Measurements from ENCODE around the gene ANKRD6. TPM values are rescaled to one million over a fixed set of nuclear protein-coding genes. Genes with fewer than 3 reads are reported as not detected.

ANKRD6 gene
- total RNA-seq, 2 experiments from 2014 or later, result 9.1 TPM

GRCh38 chr6:89642956-89643355 lies 210.0 kb downstream of the ANKRD6 start:
- Mint-ChIP-seq H3K27ac (no peak overlapping the region), H3K9me3 (ENCODE audit: insufficient read depth) (no peaks in the 10 kb centered on the region), H3K27me3 (ENCODE audit: low read depth) (no peaks in the 10 kb centered on the region), H3K4me1 (ENCODE audit: low read depth) (peaks cover 14% of the 10 kb centered on the region), H3K4me3 (no peak overlapping the region), H3K36me3 (ENCODE audit: low read depth) (peaks cover 56% of the 10 kb centered on the region)
- ATAC-seq, result no peak
- ChIA-PET POLR2A (interaction anchor here (0.5 kb wide), 1 partner anchor 865 kb away, joined by 3 read pairs; no protein-coding TSS in a partner anchor), CTCF (no interaction called here)
- DNase-seq, result no peak

- peak; percentile 15 for DNase-seq
- ChIA-PET CTCF (no interaction called here), POLR2A (no interaction called here)
- H3K9me3 Mint-ChIP-seq (ENCODE audit: insufficient read depth), result no peaks in the 10 kb centered on the region
- H3K27me3 Mint-ChIP-seq (ENCODE audit: low read depth), result no peaks in the 10 kb centered on the region
- H3K36me3 Mint-ChIP-seq (ENCODE audit: low read depth), result peaks cover 58% of the 10 kb centered on the region
- ATAC-seq, result no peak
- no peak overlapping the region for H3K4me3 Mint-ChIP-seq
- peaks cover 11% of the 10 kb centered on the region for H3K4me1 Mint-ChIP-seq (ENCODE audit: low read depth)
- H3K27ac Mint-ChIP-seq, result no peak overlapping the region
Observed at GRCh38 chr6:89643406-89643805, 210.5 kb downstream of the ANKRD6 start.

- ChIA-PET CTCF (interaction anchor here (0.6 kb wide), 1 partner anchor 272 kb away, joined by 3 read pairs; no protein-coding TSS in a partner anchor), POLR2A (no interaction called here)
- no peak for ATAC-seq
- H3K4me3 Mint-ChIP-seq, result no peak overlapping the region
- no peaks in the 10 kb centered on the region for H3K9me3 Mint-ChIP-seq (ENCODE audit: insufficient read depth)
- no peaks in the 10 kb centered on the region for H3K27me3 Mint-ChIP-seq (ENCODE audit: low read depth)
- H3K27ac Mint-ChIP-seq, result no peak overlapping the region
- no peaks in the 10 kb centered on the region for H3K4me1 Mint-ChIP-seq (ENCODE audit: low read depth)
- peaks cover 58% of the 10 kb centered on the region for H3K36me3 Mint-ChIP-seq (ENCODE audit: low read depth)
- peak; percentile 13 for DNase-seq
Observed at GRCh38 chr6:89644864-89645263, 211.9 kb downstream of the ANKRD6 start.

- no peak overlapping the region for H3K4me3 Mint-ChIP-seq
- no peaks in the 10 kb centered on the region for H3K27me3 Mint-ChIP-seq (ENCODE audit: low read depth)
- no peak overlapping the region for H3K27ac Mint-ChIP-seq
- H3K36me3 Mint-ChIP-seq (ENCODE audit: low read depth), result peaks cover 44% of the 10 kb centered on the region
- ChIA-PET CTCF (interaction anchor here (1.3 kb wide), 1 partner anchor 217 kb away, joined by 6 read pairs; no protein-coding TSS in a partner anchor), POLR2A (no interaction called here)
- no peaks in the 10 kb centered on the region for H3K9me3 Mint-ChIP-seq (ENCODE audit: insufficient read depth)
- no peaks in the 10 kb centered on the region for H3K4me1 Mint-ChIP-seq (ENCODE audit: low read depth)
- DNase-seq (no peak), ATAC-seq (no peak)
Observed at GRCh38 chr6:89649682-89650081, 216.7 kb downstream of the ANKRD6 start.

GRCh38 chr6:89650579-89650978 lies 217.6 kb downstream of the ANKRD6 start:
- Mint-ChIP-seq H3K4me3 (no peak overlapping the region), H3K9me3 (ENCODE audit: insufficient read depth) (no peaks in the 10 kb centered on the region), H3K36me3 (ENCODE audit: low read depth) (peaks cover 45% of the 10 kb centered on the region), H3K27ac (no peak overlapping the region), H3K4me1 (ENCODE audit: low read depth) (no peaks in the 10 kb centered on the region), H3K27me3 (ENCODE audit: low read depth) (no peaks in the 10 kb centered on the region)
- POLR2A ChIA-PET, result interaction anchor here (0.6 kb wide), 1 partner anchor 11 kb away, joined by 3 read pairs; no protein-coding TSS in a partner anchor
- ATAC-seq (no peak), DNase-seq (no peak)
- CTCF ChIA-PET, result interaction anchor here (2.1 kb wide), 1 partner anchor 218 kb away, joined by 6 read pairs; no protein-coding TSS in a partner anchor

- no peaks in the 10 kb centered on the region for H3K27me3 Mint-ChIP-seq (ENCODE audit: low read depth)
- no peak for ATAC-seq
- ChIA-PET CTCF (interaction anchor here (0.9 to 1.5 kb wide), 2 partner anchors 223 to 237 kb away, joined by 3 to 4 read pairs; no protein-coding TSS in a partner anchor), POLR2A (no interaction called here)
- no peak overlapping the region for H3K27ac Mint-ChIP-seq
- DNase-seq, result no peak
- peaks cover 48% of the 10 kb centered on the region for H3K36me3 Mint-ChIP-seq (ENCODE audit: low read depth)
- H3K4me1 Mint-ChIP-seq (ENCODE audit: low read depth), result no peaks in the 10 kb centered on the region
- no peak overlapping the region for H3K4me3 Mint-ChIP-seq
- H3K9me3 Mint-ChIP-seq (ENCODE audit: insufficient read depth), result no peaks in the 10 kb centered on the region
Observed at GRCh38 chr6:89655122-89655521, 222.2 kb downstream of the ANKRD6 start.

- H3K9me3 Mint-ChIP-seq (ENCODE audit: insufficient read depth), result no peaks in the 10 kb centered on the region
- CTCF ChIA-PET, result no interaction called here
- H3K4me1 Mint-ChIP-seq (ENCODE audit: low read depth), result no peaks in the 10 kb centered on the region
- DNase-seq, result no peak
- no peak overlapping the region for H3K27ac Mint-ChIP-seq
- peaks cover 54% of the 10 kb centered on the region for H3K36me3 Mint-ChIP-seq (ENCODE audit: low read depth)
- ATAC-seq, result no peak
- no peaks in the 10 kb centered on the region for H3K27me3 Mint-ChIP-seq (ENCODE audit: low read depth)
- no peak overlapping the region for H3K4me3 Mint-ChIP-seq
- POLR2A ChIA-PET, result no interaction called here
Observed at GRCh38 chr6:89657445-89658158, 224.7 kb downstream of the ANKRD6 start.

- no peak for DNase-seq
- Mint-ChIP-seq H3K4me1 (ENCODE audit: low read depth) (no peaks in the 10 kb centered on the region), H3K27me3 (ENCODE audit: low read depth) (no peaks in the 10 kb centered on the region), H3K9me3 (ENCODE audit: insufficient read depth) (no peaks in the 10 kb centered on the region), H3K4me3 (no peak overlapping the region), H3K36me3 (ENCODE audit: low read depth) (peaks cover 58% of the 10 kb centered on the region), H3K27ac (no peak overlapping the region)
- ChIA-PET CTCF (interaction anchor here (1.0 kb wide), 1 partner anchor 132 kb away, joined by 3 read pairs; no protein-coding TSS in a partner anchor), POLR2A (no interaction called here)
- no peak for ATAC-seq
Observed at GRCh38 chr6:89660981-89661380, 228.0 kb downstream of the ANKRD6 start.

- no peak for DNase-seq
- H3K9me3 Mint-ChIP-seq (ENCODE audit: insufficient read depth), result no peaks in the 10 kb centered on the region
- peaks cover 57% of the 10 kb centered on the region for H3K36me3 Mint-ChIP-seq (ENCODE audit: low read depth)
- no peaks in the 10 kb centered on the region for H3K4me1 Mint-ChIP-seq (ENCODE audit: low read depth)
- H3K27me3 Mint-ChIP-seq (ENCODE audit: low read depth), result no peaks in the 10 kb centered on the region
- H3K4me3 Mint-ChIP-seq, result no peak overlapping the region
- no peak for ATAC-seq
- H3K27ac Mint-ChIP-seq, result no peak overlapping the region
- CTCF ChIA-PET, result interaction anchor here (1.4 kb wide), 1 partner anchor 132 kb away, joined by 3 read pairs; no protein-coding TSS in a partner anchor
- POLR2A ChIA-PET, result no interaction called here
Observed at GRCh38 chr6:89661559-89661958, 228.6 kb downstream of the ANKRD6 start.

- peaks cover 54% of the 10 kb centered on the region for H3K36me3 Mint-ChIP-seq (ENCODE audit: low read depth)
- H3K4me1 Mint-ChIP-seq (ENCODE audit: low read depth), result no peaks in the 10 kb centered on the region
- no peaks in the 10 kb centered on the region for H3K27me3 Mint-ChIP-seq (ENCODE audit: low read depth)
- ChIA-PET POLR2A (no interaction called here), CTCF (interaction anchor here (1.4 kb wide), 1 partner anchor 131 kb away, joined by 3 read pairs; no protein-coding TSS in a partner anchor)
- H3K9me3 Mint-ChIP-seq (ENCODE audit: insufficient read depth), result no peaks in the 10 kb centered on the region
- H3K27ac Mint-ChIP-seq, result no peak overlapping the region
- ATAC-seq (no peak), DNase-seq (no peak)
- H3K4me3 Mint-ChIP-seq, result no peak overlapping the region
Observed at GRCh38 chr6:89662659-89663223, 229.8 kb downstream of the ANKRD6 start.

GRCh38 chr6:89667872-89668556 lies 235.1 kb downstream of the ANKRD6 start:
- ChIA-PET CTCF (no interaction called here), POLR2A (no interaction called here)
- Mint-ChIP-seq H3K27me3 (ENCODE audit: low read depth) (no peaks in the 10 kb centered on the region), H3K9me3 (ENCODE audit: insufficient read depth) (no peaks in the 10 kb centered on the region), H3K4me1 (ENCODE audit: low read depth) (no peaks in the 10 kb centered on the region), H3K27ac (no peak overlapping the region), H3K4me3 (no peak overlapping the region), H3K36me3 (ENCODE audit: low read depth) (peaks cover 50% of the 10 kb centered on the region)
- DNase-seq, result no peak
- ATAC-seq, result no peak

GRCh38 chr6:89669002-89669401 lies 236.1 kb downstream of the ANKRD6 start:
- H3K27ac Mint-ChIP-seq, result no peak overlapping the region
- no peaks in the 10 kb centered on the region for H3K9me3 Mint-ChIP-seq (ENCODE audit: insufficient read depth)
- peaks cover 49% of the 10 kb centered on the region for H3K36me3 Mint-ChIP-seq (ENCODE audit: low read depth)
- no peaks in the 10 kb centered on the region for H3K27me3 Mint-ChIP-seq (ENCODE audit: low read depth)
- DNase-seq, result no peak
- H3K4me1 Mint-ChIP-seq (ENCODE audit: low read depth), result no peaks in the 10 kb centered on the region
- no peak for ATAC-seq
- H3K4me3 Mint-ChIP-seq, result no peak overlapping the region
- ChIA-PET CTCF (no interaction called here), POLR2A (no interaction called here)

All from activated CD8-positive, alpha-beta T cell treated with anti-CD3 and anti-CD28 coated beads, Interleukin-2, amount 10 ng/mL, durations not matched to agents 7 days and 5 days (primary cell).